Body of pancreas (tissue), 4 donors: ENCODE results near the gene KRTAP10-12. TPM values are rescaled to one million over a fixed set of nuclear protein-coding genes. Genes with fewer than 3 reads are reported as not detected.
"Not testable (repeated sequence)": the region's sequence is repeated elsewhere in the genome, so short reads cannot be mapped to it uniquely, and the experiment has no call there.

Experiments used
- ATAC-seq: fragments of 150-250 bp; one replicate; pipeline ENCODE4 v1.9.1; 2016
- DNase-seq, 4 donors: peaks; one replicate each; pipeline ENCODE4 v3.0.0-alpha.2; 2019
- H3K27ac ChIP-seq, 4 donors: fragments of 200-600 bp; sonication (generic); 1 replicate in 3 of 4; 2 replicates in 1 of 4; pipeline versions ENCODE4 v1.5.1 to v1.6.1; 2016 to 2019; ENCODE audit warnings: mild to moderate bottlenecking in 1 of 4, mixed read lengths in 1 of 4, moderate library complexity in 1 of 4
- H3K27me3 ChIP-seq, 2 donors: fragments of 200-600 bp; sonication (generic); one replicate each; pipeline ENCODE4 v1.6.0; 2016; ENCODE audit warnings: mild to moderate bottlenecking in 1 of 2
- H3K36me3 ChIP-seq, 2 donors: fragments of 200-600 bp; sonication (generic); replicated peaks in 1 of 2; 2 replicates each; pipeline ENCODE4 v1.5.1; 2016; ENCODE audit warnings: low read depth in 2 of 2; ENCODE audit not compliant: insufficient read depth in 1 of 2
- H3K4me1 ChIP-seq: fragments of 200-600 bp; sonication (generic); one replicate; pipeline ENCODE4 v1.6.0; 2016
- H3K4me3 ChIP-seq, 2 donors: fragments of 200-600 bp; sonication (generic); 1 replicate in 1 of 2; 2 replicates in 1 of 2; pipeline ENCODE4 v1.5.1; 2016 to 2019
- H3K9me3 ChIP-seq, 3 donors: fragments of 200-600 bp; sonication (generic); 1 replicate in 2 of 3; 2 replicates in 1 of 3; pipeline ENCODE4 v1.5.1; 2016
- CTCF ChIP-seq, 7 experiments: fragments of 450-650 bp in 4 of 7; fragments of 200-600 bp in 3 of 7; sonication (generic) in 3 of 7; IDR thresholded peaks; one replicate each; pipeline ENCODE4 v1.5.1; 2016 to 2019; ENCODE audit warnings: antibody characterized with exemption in 7 of 7
- POLR2A ChIP-seq, 3 donors: fragments of 450-650 bp; IDR thresholded peaks; one replicate each; pipeline ENCODE4 v1.6.1; 2016; ENCODE audit warnings: antibody characterized with exemption in 3 of 3, mild to moderate bottlenecking in 2 of 3
- WGBS, 2 donors: methylation state at CpG; one replicate each; pipeline ENCODE4 v1.1.5; 2017; 5-methylcytosine and 5-hydroxymethylcytosine counted together
- intact Hi-C: fragments of 100-400 bp; cut with DNase I; formaldehyde crosslinking; loops from one replicate; pipeline ENCODE4 v1.15.1; 2023
- total RNA-seq, 2 donors: library from RNA; depleted of rRNA; stranded (reverse); fragments of >200 nt; gene quantifications; one replicate each; pipeline ENCODE4 v1.1.0, GENCODE V29; 2016

The KRTAP10-12 gene
- total RNA-seq, result not detected

GRCh38 chr21:44697172-44697810, at the start of gene KRTAP10-12:
TSS of gene KRTAP10-12 (plus strand) at chr21:44697172. CDS start at chr21:44697202, 30 bp downstream.
- H3K4me1 ChIP-seq, H3K27ac ChIP-seq, intact Hi-C loops, DNase-seq, ATAC-seq, H3K36me3 ChIP-seq, H3K27me3 ChIP-seq, H3K4me3 ChIP-seq, H3K9me3 ChIP-seq: not testable (repeated sequence)
- 15 to 33% methylated on average over 9 to 19 of the region's 21 CpGs for WGBS, 2 donors

- no peaks in the 10 kb centered on the region for H3K27me3 ChIP-seq
- no peaks in the 10 kb centered on the region for H3K4me1 ChIP-seq
- H3K9me3 ChIP-seq, result no peaks in the 10 kb centered on the region
- H3K4me3 ChIP-seq, result no peak overlapping the region
- no peaks in the 10 kb centered on the region for H3K36me3 ChIP-seq
- DNase-seq, result no peak
- no peak for ATAC-seq
- TF ChIP-seq POLR2A (IDR thresholded peaks at IDR 0.05) (no peak), CTCF (IDR thresholded peaks at IDR 0.05) (no peak)
- WGBS, 2 donors, result 37 to 38% methylated on average over 8 of the region's 8 CpGs
- intact Hi-C loops, result no loop called here
- no peak overlapping the region for H3K27ac ChIP-seq
Observed at GRCh38 chr21:44647222-44647552, 49.8 kb upstream of the KRTAP10-12 start.

GRCh38 chr21:44648557-44649311, 48.2 kb upstream of the KRTAP10-12 start:
- Histone ChIP-seq H3K27ac (no peak overlapping the region), H3K36me3 (no peaks in the 10 kb centered on the region), H3K27me3 (no peaks in the 10 kb centered on the region), H3K4me3 (no peak overlapping the region), H3K9me3 (no peaks in the 10 kb centered on the region), H3K4me1 (no peaks in the 10 kb centered on the region)
- ATAC-seq, result no peak
- intact Hi-C loops, result no loop called here
- TF ChIP-seq CTCF (IDR thresholded peaks at IDR 0.05) (no peak), POLR2A (IDR thresholded peaks at IDR 0.05) (no peak)
- WGBS, 2 donors, result 63 to 70% methylated on average over 16 to 33 of the region's 33 CpGs
- no peak for DNase-seq

DNA sequence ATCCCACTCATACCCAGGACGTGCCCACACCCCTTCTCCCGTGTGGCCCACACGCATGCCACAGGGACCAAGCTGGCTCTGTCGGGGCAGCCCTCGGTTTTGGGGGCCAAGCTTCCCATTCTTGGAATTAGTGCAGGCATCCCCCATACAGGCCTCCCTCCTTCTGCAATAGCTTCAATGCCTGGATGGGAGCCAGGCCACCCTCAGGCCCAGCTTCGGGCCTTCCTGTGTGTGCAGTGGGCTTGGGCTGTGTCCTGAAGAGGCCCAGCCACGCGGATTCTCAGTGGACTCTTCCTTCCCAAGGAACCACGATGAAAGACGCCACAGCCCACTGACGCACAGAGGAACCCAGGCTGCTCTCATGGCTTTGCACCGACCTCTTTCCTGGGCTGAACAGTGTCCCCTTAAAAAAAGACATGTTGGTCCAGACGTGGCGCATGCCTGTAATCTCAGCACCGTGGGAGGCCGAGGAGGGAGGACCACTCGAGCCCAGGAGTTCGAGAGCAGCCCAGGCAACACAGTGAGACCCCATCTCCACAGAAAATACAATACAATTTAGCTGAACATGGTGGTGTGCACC, 47.4 kb upstream of the KRTAP10-12 start:
- no peaks in the 10 kb centered on the region for H3K9me3 ChIP-seq
- H3K36me3 ChIP-seq, result no peaks in the 10 kb centered on the region
- H3K4me1 ChIP-seq, result no peaks in the 10 kb centered on the region
- intact Hi-C loops, result no loop called here
- DNase-seq (no peak), ATAC-seq (no peak)
- WGBS, 2 donors, result 72 to 81% methylated on average over 14 to 18 of the region's 18 CpGs
- no peaks in the 10 kb centered on the region for H3K27me3 ChIP-seq
- no peak overlapping the region for H3K4me3 ChIP-seq
- TF ChIP-seq POLR2A (IDR thresholded peaks at IDR 0.05) (no peak), CTCF (IDR thresholded peaks at IDR 0.05) (no peak)
- no peak overlapping the region for H3K27ac ChIP-seq

- DNase-seq (no peak), ATAC-seq (no peak)
- TF ChIP-seq POLR2A (IDR thresholded peaks at IDR 0.05), result no peak
- TF ChIP-seq CTCF (IDR thresholded peaks at IDR 0.05), result no peak
- Histone ChIP-seq H3K9me3 (no peaks in the 10 kb centered on the region), H3K36me3 (no peaks in the 10 kb centered on the region), H3K27ac (no peak overlapping the region), H3K27me3 (no peaks in the 10 kb centered on the region), H3K4me3 (no peak overlapping the region), H3K4me1 (no peaks in the 10 kb centered on the region)
- WGBS, 2 donors, result 73 to 74% methylated on average over 19 to 20 of the region's 20 CpGs
- intact Hi-C loops, result no loop called here
Observed at GRCh38 chr21:44650265-44650972, 46.6 kb upstream of the KRTAP10-12 start.
